Stimulated activated CD8-positive, alpha-beta memory T cell treated with anti-CD3 and anti-CD28 coated beads, Interleukin-2, amount 100 ng/mL, for 1 hour (primary cell): ENCODE measurements around the gene CENPN.
A peak's percentile ranks its signal among the peaks of the same experiment; 100 is the strongest.

Source experiments
- DNase-seq, 2 donors: peaks; one replicate each; pipeline ENCODE4 v3.0.0-alpha.2; 2020; ENCODE audit warnings: low read depth in 2 of 2

The CENPN gene, protein sequence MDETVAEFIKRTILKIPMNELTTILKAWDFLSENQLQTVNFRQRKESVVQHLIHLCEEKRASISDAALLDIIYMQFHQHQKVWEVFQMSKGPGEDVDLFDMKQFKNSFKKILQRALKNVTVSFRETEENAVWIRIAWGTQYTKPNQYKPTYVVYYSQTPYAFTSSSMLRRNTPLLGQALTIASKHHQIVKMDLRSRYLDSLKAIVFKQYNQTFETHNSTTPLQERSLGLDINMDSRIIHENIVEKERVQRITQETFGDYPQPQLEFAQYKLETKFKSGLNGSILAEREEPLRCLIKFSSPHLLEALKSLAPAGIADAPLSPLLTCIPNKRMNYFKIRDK

DNA sequence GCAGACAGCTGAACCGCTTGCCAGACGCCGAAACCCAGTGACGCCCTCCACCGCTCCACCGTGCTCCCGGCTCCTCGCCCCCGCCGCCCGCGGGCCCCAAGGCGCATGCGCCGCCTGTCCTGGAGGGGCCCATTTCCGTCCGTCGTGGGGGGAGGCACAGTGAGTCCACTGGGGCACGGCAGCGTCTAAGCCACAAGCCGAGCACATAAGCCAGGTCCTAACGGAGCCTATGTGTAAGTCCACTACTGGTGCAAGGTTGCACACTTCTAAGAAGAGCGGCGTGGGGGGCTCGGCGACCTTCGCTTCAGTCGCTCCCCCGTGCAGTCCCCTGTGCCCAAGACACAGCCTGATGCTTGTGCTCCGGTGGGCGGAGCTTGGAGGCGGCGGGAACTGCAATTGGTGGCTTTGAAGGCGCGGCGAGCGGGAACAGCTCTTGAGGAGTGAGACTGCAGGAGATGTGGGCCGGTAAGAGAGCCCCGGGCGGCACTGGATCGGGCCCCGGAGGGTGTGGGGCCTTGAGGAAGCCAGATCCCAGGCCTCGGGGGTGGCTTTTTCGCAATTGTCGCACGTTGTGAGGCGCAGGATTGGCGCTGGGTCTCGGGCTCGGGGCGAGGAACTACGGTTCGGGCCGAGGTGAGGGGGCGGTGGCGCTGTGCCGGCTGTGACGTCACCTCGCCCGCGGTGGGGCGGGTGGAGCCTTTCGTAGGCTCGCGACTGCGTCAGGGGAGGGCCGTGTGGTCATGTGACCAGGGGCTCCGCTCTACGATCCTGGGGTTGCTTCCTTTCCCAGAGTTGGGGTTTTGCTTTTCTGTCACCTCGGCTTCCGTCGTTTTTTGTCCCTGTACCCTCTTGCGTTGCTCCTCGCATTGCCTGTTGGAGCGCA lies at the start of gene CENPN, which contains the start of gene CMC2:
Gene CENPN (plus strand): TSS at position 402 of the 883 bp plus-strand sequence. CDS start 4,726 bp downstream, outside the sequence.
Gene CMC2 (minus strand): TSS at position 73 of the 883 bp plus-strand sequence. CDS start 9,491 bp downstream, outside the sequence.
- DNase-seq, result peak; percentile 92 to 97

DNA sequence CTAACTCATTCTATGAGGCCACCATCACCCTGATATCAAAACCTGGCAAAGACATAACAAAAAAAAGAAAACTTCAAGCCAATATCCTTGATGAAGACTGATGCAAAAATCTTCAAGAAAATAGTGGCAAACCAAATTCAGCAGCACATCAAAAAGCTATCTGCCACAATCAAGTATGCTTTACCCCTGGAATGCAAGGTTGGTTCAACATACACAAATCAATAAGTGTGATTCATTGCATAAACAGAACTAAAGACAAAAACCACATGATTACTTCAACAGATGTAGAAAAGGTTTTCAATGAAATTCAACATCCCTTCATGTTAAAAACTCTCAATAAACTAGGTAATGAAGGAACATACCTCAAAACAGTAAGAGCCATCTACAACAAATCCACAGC lies 48.7 kb upstream of the CENPN start:
- no peak for DNase-seq

DNA sequence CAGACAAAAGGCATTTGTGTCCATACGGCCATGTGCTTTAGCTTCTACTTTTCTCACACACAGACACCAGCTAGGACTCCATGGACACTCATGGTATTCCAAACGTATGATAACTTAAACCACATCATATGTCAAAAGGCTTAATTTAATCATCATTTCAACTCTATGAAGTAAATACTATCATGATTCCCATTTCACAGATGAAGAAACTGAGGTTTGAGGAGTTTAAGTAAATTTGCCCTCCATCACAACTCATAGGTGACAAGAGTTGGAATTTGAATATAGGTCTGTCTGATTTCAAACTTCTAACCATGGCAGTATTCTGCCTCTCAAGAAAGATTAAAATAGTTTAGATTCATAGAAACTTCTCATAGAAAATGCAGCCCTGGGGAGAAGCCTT lies 44.1 kb upstream of the CENPN start:
- no peak for DNase-seq

DNA sequence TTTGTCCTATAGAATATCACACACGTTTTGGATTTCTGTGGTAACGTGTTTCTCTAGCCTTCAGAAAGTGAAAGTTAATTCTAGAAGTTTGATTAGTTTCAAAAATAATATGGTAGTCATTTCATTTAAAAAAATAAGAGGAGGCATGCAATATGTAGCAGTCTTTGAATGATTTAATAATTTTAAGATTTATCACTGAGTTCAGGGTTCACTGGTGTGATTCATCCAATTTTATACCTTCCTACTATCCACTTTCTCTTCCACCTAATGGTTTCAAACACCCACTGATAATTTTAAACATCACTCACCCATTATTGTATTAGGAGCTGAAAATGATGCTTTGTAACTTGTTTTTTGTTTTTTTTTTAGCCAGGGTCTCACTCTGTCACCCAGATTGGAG lies 42.7 kb upstream of the CENPN start:
- no peak for DNase-seq

DNA sequence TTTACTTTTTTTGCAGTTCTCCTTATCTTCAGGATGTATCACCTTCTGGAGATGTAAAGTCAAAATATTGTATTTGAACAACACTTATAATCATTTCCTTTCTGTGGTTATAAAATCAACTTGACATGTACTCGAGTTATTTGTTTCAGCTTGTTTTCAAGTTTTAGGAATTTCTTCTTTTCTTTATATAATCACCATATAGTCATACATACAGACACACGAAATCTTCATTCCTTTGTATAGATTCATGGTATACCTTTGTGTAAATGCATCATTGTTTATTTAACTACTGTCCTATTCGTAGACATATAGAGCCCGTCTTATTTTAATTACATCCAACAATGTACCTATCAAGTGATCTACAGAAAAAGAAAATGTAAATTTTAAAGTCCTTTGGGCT lies 40.4 kb upstream of the CENPN start:
- no peak for DNase-seq

DNA sequence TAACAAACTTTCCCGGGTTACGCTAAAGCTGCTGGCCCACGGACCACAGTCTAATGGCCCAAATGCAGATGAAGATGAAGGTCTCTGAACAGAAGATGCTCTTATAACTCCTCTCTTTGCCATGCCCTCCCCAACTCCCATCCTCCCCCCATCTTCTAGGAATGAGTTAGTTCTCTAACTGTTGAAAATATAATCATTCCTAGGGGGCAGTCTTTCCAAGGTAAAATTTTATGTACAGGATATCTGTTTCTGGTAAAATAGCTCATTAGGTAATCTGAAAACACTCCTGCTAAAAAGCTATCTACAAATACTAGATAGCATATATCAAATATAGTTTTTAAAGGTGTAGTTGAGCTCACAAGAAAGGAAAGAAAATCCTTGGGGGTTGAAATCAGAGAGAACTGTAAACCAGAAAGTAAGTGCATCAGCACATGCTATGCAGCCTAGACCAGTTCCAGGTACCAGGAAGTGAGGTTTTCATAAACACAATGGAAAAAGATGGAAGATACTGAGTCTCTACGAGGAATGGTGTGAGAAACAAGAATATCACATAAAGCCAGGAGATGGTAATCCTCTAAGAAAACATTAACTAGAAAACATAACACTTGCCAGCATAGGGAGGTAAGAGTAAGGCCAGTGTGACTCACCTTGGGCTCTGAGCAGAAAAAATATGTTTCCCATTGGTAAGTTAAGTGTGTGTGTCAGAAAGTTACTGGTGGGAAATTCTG lies 38.5 kb upstream of the CENPN start:
- no peak for DNase-seq

DNA sequence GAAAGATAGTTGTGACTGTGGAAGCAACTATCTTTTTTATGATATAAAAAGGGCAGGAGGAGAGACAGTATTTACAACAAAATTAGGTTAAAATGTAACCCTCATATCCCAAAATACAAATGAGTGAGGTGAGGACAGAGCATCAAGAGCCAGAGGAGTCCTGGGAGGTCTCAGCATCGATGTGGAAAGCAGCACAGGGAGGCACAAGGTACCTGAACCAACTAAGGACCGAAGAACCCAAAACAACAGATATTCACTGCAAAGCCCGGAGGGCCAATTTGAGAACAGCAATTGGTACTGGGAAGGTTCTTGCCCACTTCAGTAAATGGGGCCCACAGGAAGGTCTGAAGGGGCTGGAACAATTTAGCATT lies 37.9 kb upstream of the CENPN start:
- no peak for DNase-seq

DNA sequence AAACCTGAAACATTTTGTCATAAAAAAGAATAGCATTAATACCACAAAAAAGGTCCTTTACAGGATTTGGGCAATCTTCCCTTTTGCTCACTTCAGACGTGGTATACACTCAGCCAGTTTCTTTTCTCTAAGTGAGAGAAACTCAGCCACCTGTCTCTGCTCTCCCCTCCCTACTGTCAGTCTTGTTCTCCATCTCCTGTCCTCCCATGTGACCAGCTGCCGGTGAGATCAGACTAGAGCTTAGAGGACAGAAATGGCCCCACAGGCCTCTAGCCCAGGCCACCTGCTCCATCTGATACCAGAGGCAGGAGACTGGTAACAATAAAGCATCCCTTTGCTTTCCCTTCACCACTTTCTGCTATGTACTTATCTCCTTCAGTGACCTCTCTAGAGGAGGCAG lies 35.2 kb upstream of the CENPN start:
- DNase-seq, result no peak

DNA sequence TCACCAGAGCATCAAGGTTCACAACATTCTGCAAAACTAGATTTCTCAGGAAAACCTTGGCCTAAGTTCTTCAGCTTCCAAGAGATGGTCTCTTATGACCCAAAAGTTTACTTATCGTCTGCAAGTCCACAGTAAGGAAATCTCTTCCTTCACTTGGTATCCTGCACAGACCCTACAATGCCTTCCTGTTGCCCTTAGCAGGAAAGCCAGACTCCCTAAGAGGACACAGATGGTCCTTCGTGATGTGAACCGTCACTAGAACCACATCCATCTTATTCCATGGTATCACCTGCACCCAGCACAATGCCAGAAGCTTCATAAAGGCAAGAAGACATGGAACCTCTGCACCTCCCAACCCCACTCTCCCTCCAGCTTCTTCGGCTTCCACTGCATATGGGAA lies 34.4 kb upstream of the CENPN start:
- DNase-seq, result no peak

DNA sequence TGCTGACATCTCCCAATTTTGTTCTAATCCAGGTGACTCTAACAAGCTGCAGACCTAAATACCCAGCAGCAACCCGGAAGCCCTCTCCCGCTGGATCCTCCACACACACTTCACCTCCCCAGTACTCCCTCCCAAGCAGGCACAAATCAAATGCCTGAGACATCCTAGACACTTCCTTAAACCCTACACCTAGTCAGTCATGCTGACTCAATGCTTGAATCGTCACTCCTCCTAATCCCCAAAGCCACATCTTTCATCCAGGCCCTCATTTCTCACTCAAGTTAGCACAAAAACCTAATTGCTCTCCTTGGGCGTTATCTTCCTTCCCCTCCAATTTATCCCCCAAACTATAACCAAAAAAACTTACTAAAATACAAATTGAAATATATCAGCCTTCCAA lies 33.0 kb upstream of the CENPN start:
- DNase-seq, result no peak

DNA sequence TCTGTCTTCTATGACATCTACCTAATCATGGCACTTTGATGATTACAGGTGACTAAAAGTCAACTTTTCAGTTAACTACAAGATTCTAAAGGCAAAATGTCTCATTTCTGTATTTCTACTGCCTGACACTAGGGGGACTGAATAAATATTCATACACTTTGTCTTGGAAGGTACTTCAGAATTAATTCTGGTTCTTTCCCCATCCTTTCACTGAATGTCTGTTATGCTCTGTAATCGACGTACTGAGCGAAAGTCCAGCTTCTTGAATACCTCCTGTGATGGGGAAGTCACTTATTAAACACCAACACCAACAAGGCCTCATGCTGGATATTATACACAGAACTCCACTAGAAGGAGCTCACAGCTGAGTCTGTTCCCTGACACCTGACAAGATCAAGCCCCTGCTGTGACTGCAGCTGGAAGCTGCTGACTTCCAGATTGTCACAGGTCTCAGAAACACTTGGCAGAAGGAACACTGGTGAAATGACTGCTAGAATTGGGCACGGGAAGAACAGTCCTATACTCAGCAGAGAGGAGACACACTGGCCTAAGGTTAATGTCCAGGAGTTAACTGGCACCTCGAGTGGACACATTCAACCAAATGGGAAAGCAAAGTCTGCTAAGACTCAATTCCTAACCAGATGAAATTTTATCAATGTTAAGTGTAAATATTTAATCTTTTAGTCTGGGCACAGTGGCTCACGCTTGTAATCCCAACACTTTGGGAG lies 32.2 kb upstream of the CENPN start:
- no peak for DNase-seq

DNA sequence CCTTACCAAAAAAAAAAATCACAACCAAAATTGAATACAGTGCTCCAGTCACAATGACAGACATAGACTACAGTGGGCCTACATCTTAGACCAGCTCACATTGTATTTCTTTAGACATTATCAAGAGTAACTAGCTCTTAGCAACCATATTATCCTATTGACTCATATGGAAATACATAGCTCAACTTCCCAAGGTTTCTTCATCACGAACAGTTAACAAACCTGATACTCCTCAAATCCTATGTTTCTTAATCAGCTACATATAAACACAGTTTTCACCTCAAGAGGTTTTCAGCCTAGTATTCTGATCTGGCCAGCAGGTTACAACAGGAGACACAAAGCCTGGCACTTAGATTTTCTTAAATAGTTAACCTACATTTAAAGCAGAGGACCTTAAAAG lies 30.1 kb upstream of the CENPN start:
- no peak for DNase-seq

DNA sequence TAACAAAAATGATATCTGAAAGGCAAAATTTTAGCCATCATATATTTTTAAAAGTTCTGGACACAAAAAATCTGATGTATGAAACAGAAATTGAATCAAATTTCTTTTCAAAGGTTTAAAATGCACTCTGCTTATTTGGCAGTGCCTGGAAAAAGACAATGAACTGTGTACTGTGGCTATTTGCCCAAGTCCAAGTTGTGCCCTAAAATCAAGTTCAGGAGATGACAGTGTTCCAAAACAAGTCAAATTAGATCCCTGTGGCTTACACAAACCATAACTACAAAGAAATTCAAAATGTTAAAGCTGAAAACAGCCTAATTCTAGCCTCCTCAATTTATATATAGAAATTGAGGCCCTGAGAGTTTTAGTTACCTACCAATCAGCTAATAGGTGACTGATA lies 25.9 kb upstream of the CENPN start:
- no peak for DNase-seq

DNA sequence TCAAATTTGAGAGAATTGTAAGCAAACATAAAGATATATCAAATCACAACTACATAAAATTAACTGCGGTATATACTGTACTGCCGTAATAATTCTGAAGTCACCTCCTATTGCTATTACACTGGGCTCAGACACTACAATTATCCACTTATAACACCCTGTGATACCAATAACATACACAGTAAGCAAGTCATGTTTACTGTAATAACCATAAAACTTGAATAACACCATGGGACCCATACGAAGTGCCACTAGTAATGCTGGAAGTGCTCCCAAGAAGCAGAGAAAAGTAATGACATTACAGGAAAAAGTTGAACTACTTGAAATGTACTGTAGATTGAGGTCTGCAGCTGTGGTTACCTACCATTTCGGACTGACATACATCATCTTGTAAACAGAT lies 24.4 kb upstream of the CENPN start:
- DNase-seq, result no peak

DNA sequence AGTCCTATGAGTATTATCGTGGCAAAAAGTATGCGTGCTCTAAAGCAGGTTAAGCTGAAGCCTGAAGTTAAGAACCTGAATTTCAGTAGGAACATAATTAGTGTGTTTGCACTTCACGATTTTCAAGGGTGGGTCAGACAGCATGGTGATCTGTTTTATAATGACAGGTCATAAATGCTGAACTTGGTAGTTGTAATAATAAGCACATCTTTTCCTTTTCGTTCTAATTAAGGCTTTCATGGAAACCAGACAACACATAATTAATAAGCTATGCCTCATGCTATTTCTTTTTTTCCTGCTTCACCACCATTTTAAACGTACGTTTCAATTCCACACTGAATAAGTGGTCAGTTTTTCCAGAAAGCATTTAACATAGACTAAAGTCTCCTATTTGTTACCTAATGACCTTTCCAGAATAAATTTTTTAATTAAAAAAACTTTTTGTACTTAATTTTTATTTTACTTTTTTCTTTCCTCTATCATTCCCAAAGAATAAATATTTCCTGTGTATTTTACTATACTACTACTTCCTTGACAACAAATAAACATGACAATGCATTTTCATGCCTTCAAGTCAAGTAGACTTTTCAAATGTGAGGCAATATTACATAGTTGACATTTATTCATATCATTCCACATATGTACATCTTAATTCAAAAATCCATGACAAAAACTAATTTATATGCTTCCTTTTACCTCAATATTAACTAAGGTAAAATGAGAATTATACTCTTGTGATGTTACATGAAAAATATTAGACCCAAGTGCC lies 22.7 kb upstream of the CENPN start:
- DNase-seq, result no peak

DNA sequence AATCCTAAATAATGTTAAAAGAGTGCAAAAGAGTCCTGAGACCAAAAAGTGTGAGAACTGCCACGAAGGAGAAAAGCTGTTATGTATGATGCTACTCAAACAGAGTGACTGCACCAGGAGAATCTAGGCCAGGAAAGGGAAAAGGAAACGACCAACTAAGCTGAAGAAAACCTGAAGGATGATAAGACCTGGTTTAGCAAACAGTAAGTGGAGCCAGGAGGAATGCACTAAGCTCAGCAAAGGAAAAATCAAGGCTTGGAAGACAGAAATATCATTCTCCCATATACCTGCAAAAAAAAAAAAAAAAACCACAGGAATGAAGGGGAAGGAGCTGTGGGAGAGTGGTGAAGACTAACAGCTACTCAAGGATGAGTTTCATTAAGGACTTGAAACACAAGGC lies 21.4 kb upstream of the CENPN start:
- DNase-seq, result no peak

DNA sequence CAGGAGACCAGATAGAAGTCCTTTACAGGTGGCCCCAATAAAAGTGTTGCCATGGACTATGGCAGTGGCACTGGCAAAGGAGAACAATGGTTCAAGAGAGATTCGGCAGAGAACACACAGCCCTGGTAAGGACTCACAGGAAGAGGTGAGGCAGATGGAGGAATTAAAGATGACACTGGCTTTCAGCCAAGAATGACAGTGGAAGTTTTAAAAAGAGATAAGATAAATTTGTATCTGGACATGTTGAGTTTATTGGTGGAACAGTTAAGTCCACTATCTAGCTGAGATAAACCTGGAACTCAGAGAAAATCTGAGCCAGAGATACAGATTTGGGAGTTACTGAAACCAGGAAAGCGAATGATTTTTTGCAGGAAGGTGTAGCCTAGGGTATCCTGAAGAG lies 20.5 kb upstream of the CENPN start:
- no peak for DNase-seq

DNA sequence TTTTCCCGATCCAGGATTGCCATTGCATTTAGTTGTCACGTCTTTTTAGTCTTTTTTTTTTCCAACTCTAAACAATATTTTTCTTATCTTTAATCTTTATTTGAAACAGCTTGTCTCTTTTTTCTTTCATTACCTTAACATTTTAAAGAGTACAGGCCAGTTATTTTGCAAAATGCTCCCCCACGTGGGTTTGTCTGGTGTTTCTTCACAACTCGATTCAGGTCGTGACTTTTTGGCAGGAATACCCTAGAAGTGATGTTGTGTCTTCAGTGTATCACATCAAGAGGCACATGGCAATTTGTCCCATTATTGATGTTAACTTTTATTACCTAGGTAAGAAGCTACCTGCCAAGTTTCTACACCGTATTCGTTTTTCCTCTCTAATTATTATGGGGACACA lies 18.3 kb upstream of the CENPN start:
- no peak for DNase-seq

DNA sequence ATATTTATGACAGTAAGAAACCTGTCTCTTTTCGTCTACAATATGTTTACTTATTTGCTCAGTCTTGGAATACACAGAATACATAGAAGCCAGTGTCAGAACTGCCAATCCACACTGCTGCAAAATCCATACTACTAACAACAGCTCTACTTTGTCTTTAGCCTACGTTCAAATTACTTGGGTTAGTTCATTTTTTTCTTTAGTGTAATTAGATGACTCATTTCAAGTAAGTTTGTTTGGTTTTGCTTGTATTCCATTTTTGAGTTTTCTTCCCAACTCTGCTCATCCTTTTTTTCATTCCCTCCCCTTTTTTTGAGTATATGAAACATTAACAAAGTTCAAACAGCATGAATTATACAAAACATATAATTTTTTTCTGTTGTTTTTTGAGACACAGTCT lies 17.2 kb upstream of the CENPN start:
- DNase-seq, result no peak

DNA sequence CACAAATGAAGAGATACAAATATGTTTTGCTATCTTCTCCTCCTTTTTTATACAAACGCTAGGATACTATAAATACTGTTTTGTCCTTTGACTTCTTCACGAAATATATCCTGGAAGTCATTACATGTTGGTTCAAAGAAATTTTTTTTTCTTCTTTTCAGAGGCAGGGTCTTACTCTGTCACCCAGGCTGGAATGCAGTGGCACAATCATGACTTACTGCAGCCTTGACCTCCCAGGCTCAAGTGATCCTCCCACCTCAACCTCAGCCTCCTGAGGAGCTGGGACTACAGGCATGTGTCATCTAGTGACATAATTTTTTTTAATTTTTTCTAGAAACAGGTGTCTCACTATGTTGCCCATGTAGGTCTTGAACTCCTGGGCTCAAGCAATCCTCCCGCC lies 16.4 kb upstream of the CENPN start:
- DNase-seq, result no peak

DNA sequence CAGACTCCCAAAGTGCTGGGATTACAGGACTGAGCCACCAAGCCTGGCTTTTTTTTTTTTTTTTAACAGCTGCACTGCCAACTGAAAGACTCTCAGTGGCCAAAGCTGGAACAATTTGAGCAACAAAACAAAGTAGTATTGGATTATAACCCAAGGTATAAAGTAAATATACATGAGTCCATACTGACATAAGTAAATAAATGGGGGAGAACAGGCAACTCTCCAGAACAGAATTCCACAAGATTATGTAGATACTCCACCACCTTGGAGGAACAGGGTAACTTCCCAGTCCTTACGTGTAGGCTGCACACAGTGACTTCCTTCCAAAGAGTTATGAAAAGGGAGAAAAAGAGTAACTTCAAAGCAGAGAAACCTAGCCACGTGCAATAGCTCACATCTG lies 16.0 kb upstream of the CENPN start:
- DNase-seq, result no peak
